Astrocyte (in vitro differentiated cells and primary cell): Measurements from ENCODE around the gene DMPK. TPM values are rescaled to one million over a fixed set of nuclear protein-coding genes. Genes with fewer than 3 reads are reported as not detected.

Experiments used
- DNase-seq: peaks from one replicate; pipeline ENCODE4 v3.0.0-alpha.2; 2010; ENCODE audit warnings: low read depth
- FAIRE-seq: peaks from 2 replicates; lab custom pipeline; 2011; peaks lifted over from hg19 to GRCh38; lab: Jason Lieb, UNC
- H2AFZ ChIP-seq: 2 replicates; pipeline ENCODE4 v1.6.0; 2012; ENCODE audit warnings: low read depth, low read length, inconsistent platforms
- H3K27ac ChIP-seq: 2 replicates; pipeline ENCODE4 v1.5.1; 2011; ENCODE audit warnings: low read depth, low read length, inconsistent platforms
- H3K27me3 ChIP-seq: 2 replicates; pipeline ENCODE4 v1.6.0; 2011; ENCODE audit warnings: low read length, inconsistent platforms; ENCODE audit not compliant: insufficient read depth
- H3K36me3 ChIP-seq: 2 replicates; pipeline ENCODE4 v1.5.1; 2011; ENCODE audit warnings: low read length, inconsistent platforms; ENCODE audit not compliant: insufficient read depth
- H3K4me1 ChIP-seq: 2 replicates; pipeline ENCODE4 v1.5.1; 2011; ENCODE audit warnings: low read length, inconsistent platforms; ENCODE audit not compliant: insufficient read depth
- H3K4me2 ChIP-seq: 2 replicates; pipeline ENCODE4 v1.6.0; 2012; ENCODE audit warnings: low read length, inconsistent platforms
- H3K4me3 ChIP-seq: 2 replicates; pipeline ENCODE4 v1.5.1; 2011; ENCODE audit warnings: low read depth, mild to moderate bottlenecking, low read length, inconsistent platforms; ENCODE audit not compliant: insufficient read depth
- H3K79me2 ChIP-seq: 2 replicates; pipeline ENCODE4 v1.6.0; 2012; ENCODE audit warnings: mild to moderate bottlenecking, low read length, inconsistent platforms; ENCODE audit not compliant: insufficient read depth
- H3K9ac ChIP-seq: 2 replicates; pipeline ENCODE4 v1.6.0; 2012; ENCODE audit warnings: mild to moderate bottlenecking, low read length, inconsistent platforms
- H3K9me3 ChIP-seq: 2 replicates; pipeline ENCODE4 v1.5.1; 2012; ENCODE audit warnings: low read depth, mild to moderate bottlenecking, low read length, inconsistent platforms; ENCODE audit not compliant: insufficient read depth
- H4K20me1 ChIP-seq: 2 replicates; pipeline ENCODE4 v1.6.0; 2012; ENCODE audit warnings: low read length, inconsistent platforms; ENCODE audit not compliant: insufficient read depth
- H3K27ac Mint-ChIP-seq: one replicate; pipeline ENCODE4 v1.8.0; 2021; ENCODE audit warnings: mild to moderate bottlenecking, mixed read lengths; ENCODE audit not compliant: unreplicated experiment
- H3K27me3 Mint-ChIP-seq: one replicate; pipeline ENCODE4 v1.8.0; 2021; ENCODE audit warnings: low read depth, mixed read lengths; ENCODE audit not compliant: unreplicated experiment
- H3K36me3 Mint-ChIP-seq: one replicate; pipeline ENCODE4 v1.8.0; 2021; ENCODE audit warnings: low read depth, mixed read lengths; ENCODE audit not compliant: unreplicated experiment
- H3K4me1 Mint-ChIP-seq: one replicate; pipeline ENCODE4 v1.8.0; 2021; ENCODE audit warnings: low read depth, mixed read lengths; ENCODE audit not compliant: unreplicated experiment
- H3K4me3 Mint-ChIP-seq: one replicate; pipeline ENCODE4 v1.8.0; 2021; ENCODE audit warnings: mild to moderate bottlenecking, moderate library complexity, mixed read lengths; ENCODE audit not compliant: unreplicated experiment
- H3K9me3 Mint-ChIP-seq: one replicate; pipeline ENCODE4 v1.8.0; 2021; ENCODE audit warnings: mild to moderate bottlenecking, mixed read lengths; ENCODE audit not compliant: unreplicated experiment
- EZH2 ChIP-seq: IDR thresholded peaks from 2 replicates; pipeline ENCODE4 v1.6.1; 2012; ENCODE audit warnings: mild to moderate bottlenecking, low read length, inconsistent platforms; ENCODE audit not compliant: insufficient read depth
- total RNA-seq: library from RNA; stranded (reverse); gene quantifications from 2 replicates; pipeline ENCODE4 v1.2.1, GENCODE V29; 2021
- TF ChIP-seq, protein P1 (sequence below): IDR thresholded peaks from 2 replicates; pipeline ENCODE4 v1.5.1; 2011; ENCODE audit warnings: low read depth, mild to moderate bottlenecking, inconsistent platforms, low read length, moderate library complexity; ENCODE audit not compliant: insufficient read depth

DMPK gene
- total RNA-seq, 1 donor from 2014 or later, result 75.2 TPM

GRCh38 chr19:45746866-45747265, 35.4 kb downstream of the DMPK start:
- TF ChIP-seq, protein P1, sequence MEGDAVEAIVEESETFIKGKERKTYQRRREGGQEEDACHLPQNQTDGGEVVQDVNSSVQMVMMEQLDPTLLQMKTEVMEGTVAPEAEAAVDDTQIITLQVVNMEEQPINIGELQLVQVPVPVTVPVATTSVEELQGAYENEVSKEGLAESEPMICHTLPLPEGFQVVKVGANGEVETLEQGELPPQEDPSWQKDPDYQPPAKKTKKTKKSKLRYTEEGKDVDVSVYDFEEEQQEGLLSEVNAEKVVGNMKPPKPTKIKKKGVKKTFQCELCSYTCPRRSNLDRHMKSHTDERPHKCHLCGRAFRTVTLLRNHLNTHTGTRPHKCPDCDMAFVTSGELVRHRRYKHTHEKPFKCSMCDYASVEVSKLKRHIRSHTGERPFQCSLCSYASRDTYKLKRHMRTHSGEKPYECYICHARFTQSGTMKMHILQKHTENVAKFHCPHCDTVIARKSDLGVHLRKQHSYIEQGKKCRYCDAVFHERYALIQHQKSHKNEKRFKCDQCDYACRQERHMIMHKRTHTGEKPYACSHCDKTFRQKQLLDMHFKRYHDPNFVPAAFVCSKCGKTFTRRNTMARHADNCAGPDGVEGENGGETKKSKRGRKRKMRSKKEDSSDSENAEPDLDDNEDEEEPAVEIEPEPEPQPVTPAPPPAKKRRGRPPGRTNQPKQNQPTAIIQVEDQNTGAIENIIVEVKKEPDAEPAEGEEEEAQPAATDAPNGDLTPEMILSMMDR, result no peak
- TF ChIP-seq EZH2, result no peak
- no peak overlapping the region for H3K4me3 Mint-ChIP-seq
- Histone ChIP-seq H3K4me2 (no peak overlapping the region), H3K4me3 (no peak overlapping the region), H3K9ac (no peak overlapping the region), H3K4me1 (no peaks in the 10 kb centered on the region), H3K27ac (no peak overlapping the region), H3K79me2 (no peaks in the 10 kb centered on the region), H3K27me3 (no peaks in the 10 kb centered on the region), H3K36me3 (no peaks in the 10 kb centered on the region), H3K9me3 (no peaks in the 10 kb centered on the region), H2AFZ (no peak overlapping the region), H4K20me1 (no peaks in the 10 kb centered on the region)
- FAIRE-seq (no peak), DNase-seq (no peak)
- H3K27me3 Mint-ChIP-seq, result peaks cover 15% of the 10 kb centered on the region
- peaks cover 3% of the 10 kb centered on the region for H3K4me1 Mint-ChIP-seq
- H3K36me3 Mint-ChIP-seq, result no peaks in the 10 kb centered on the region
- no peak overlapping the region for H3K27ac Mint-ChIP-seq
- H3K9me3 Mint-ChIP-seq, result no peaks in the 10 kb centered on the region

DNA sequence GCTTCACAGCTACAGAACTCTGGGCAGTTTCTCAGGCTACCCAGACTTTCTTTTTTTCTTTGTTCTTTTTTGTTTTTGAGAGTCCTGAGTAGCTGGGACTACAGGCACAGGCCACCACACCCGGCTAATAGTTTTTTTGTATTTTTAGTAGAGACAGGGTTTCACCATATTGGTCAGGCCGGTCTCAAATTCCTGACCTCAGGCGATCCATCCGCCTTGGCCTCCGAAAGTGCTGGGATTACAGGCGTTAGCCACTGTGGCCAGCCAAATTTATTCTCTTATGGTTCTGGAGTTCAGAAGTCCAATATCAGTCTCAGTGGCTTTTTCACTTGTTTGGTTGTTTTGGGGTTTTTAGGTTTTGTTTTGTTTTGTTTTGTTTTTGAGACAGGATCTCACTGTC, 36.7 kb downstream of the DMPK start:
- Histone ChIP-seq H3K79me2 (no peaks in the 10 kb centered on the region), H4K20me1 (no peaks in the 10 kb centered on the region), H3K9ac (no peak overlapping the region), H3K4me1 (no peaks in the 10 kb centered on the region), H3K27me3 (no peaks in the 10 kb centered on the region), H2AFZ (no peak overlapping the region), H3K9me3 (no peaks in the 10 kb centered on the region), H3K36me3 (no peaks in the 10 kb centered on the region), H3K27ac (no peak overlapping the region), H3K4me2 (no peak overlapping the region), H3K4me3 (no peak overlapping the region)
- TF ChIP-seq, protein P1, result no peak
- TF ChIP-seq EZH2, result no peak
- no peaks in the 10 kb centered on the region for H3K9me3 Mint-ChIP-seq
- peaks cover 15% of the 10 kb centered on the region for H3K27me3 Mint-ChIP-seq
- H3K4me3 Mint-ChIP-seq, result no peak overlapping the region
- FAIRE-seq, result no peak
- peaks cover 3% of the 10 kb centered on the region for H3K4me1 Mint-ChIP-seq
- no peak overlapping the region for H3K27ac Mint-ChIP-seq
- no peaks in the 10 kb centered on the region for H3K36me3 Mint-ChIP-seq
- DNase-seq, result no peak

GRCh38 chr19:45742969-45743368, 39.3 kb downstream of the DMPK start:
- Mint-ChIP-seq H3K9me3 (no peaks in the 10 kb centered on the region), H3K27ac (no peak overlapping the region), H3K27me3 (peaks cover 15% of the 10 kb centered on the region), H3K4me1 (peaks cover 3% of the 10 kb centered on the region), H3K36me3 (no peaks in the 10 kb centered on the region), H3K4me3 (no peak overlapping the region)
- no peaks in the 10 kb centered on the region for H3K36me3 ChIP-seq
- H2AFZ ChIP-seq, result no peak overlapping the region
- no peaks in the 10 kb centered on the region for H3K4me1 ChIP-seq
- FAIRE-seq (no peak), DNase-seq (no peak)
- H3K4me3 ChIP-seq, result no peak overlapping the region
- no peak overlapping the region for H3K27ac ChIP-seq
- no peaks in the 10 kb centered on the region for H4K20me1 ChIP-seq
- no peak overlapping the region for H3K9ac ChIP-seq
- no peaks in the 10 kb centered on the region for H3K79me2 ChIP-seq
- H3K27me3 ChIP-seq, result no peaks in the 10 kb centered on the region
- H3K4me2 ChIP-seq, result no peak overlapping the region
- H3K9me3 ChIP-seq, result no peaks in the 10 kb centered on the region
- no peak for TF ChIP-seq EZH2
- TF ChIP-seq, protein P1, result no peak
